ENCODE measurements around the gene SLFN11. TPM values are rescaled to one million over a fixed set of nuclear protein-coding genes. Genes with fewer than 3 reads are reported as not detected.

SLFN11 gene
- total RNA-seq, 4 donors from 2014 or later: 58.1 to 127 (median 92.3) TPM

- TF ChIP-seq CTCF (IDR thresholded peaks at IDR 0.05): no peak
- DNase-seq (ENCODE audit: low spot score) (no peak), ATAC-seq (ENCODE audit: low FRiP score) (no peak)
Observed at GRCh38 chr17:35374766-35375344, 1.4 kb upstream of the SLFN11 start.

GRCh38 chr17:35373984-35374765 lies 754 bp upstream of the SLFN11 start:
- DNase-seq (ENCODE audit: low spot score) (no peak), ATAC-seq (ENCODE audit: low FRiP score) (peak; percentile 60)
- no peak for TF ChIP-seq CTCF (IDR thresholded peaks at IDR 0.05)

- DNase-seq (ENCODE audit: low spot score): no peak
- ATAC-seq (ENCODE audit: low FRiP score): no peak
- TF ChIP-seq CTCF (IDR thresholded peaks at IDR 0.05): no peak
Observed at GRCh38 chr17:35372846-35373533, 431 bp downstream of the SLFN11 start.

- no peak for DNase-seq (ENCODE audit: low spot score)
Observed at GRCh38 chr17:35371934-35372333, 1.5 kb downstream of the SLFN11 start.

GRCh38 chr17:35368081-35368830 lies 5.2 kb downstream of the SLFN11 start:
- ATAC-seq (ENCODE audit: low FRiP score) (no peak), DNase-seq (ENCODE audit: low spot score) (no peak)
- TF ChIP-seq CTCF (IDR thresholded peaks at IDR 0.05): no peak

More at GRCh38 chr17:35371934-35372333, 1.5 kb downstream of the SLFN11 start:
- no peak for TF ChIP-seq CTCF (IDR thresholded peaks at IDR 0.05)
- ATAC-seq (ENCODE audit: low FRiP score): no peak

- TF ChIP-seq CTCF (IDR thresholded peaks at IDR 0.05): no peak
- DNase-seq (ENCODE audit: low spot score) (no peak), ATAC-seq (ENCODE audit: low FRiP score) (no peak)
Observed at GRCh38 chr17:35361027-35361426, 12.4 kb downstream of the SLFN11 start.

Measured in omental fat pad (tissue), 4 donors.